ENCODE data around the gene ANKS6. TPM values are rescaled to one million over a fixed set of nuclear protein-coding genes. Genes with fewer than 3 reads are reported as not detected.

The ANKS6 gene
- 5.7 TPM for total RNA-seq

- ATAC-seq (peak; percentile 97), DNase-seq (ENCODE audit: low spot score) (peak; percentile 80)
Observed at GRCh38 chr9:98796364-98797101, at the start of gene ANKS6. Gene ANKS6, minus strand, starts transcription at chr9:98796555. Its CDS starts 64 bp downstream, at chr9:98796491.

- ATAC-seq (no peak), DNase-seq (ENCODE audit: low spot score) (no peak)
Observed at GRCh38 chr9:98846081-98846480, 49.7 kb upstream of the ANKS6 start.

- no peak for DNase-seq (ENCODE audit: low spot score)
- ATAC-seq, result no peak
Observed at GRCh38 chr9:98842510-98842909, 46.2 kb upstream of the ANKS6 start.

- ATAC-seq, result no peak
- DNase-seq (ENCODE audit: low spot score), result no peak
Observed at GRCh38 chr9:98839724-98840123, 43.4 kb upstream of the ANKS6 start.

- ATAC-seq (no peak), DNase-seq (ENCODE audit: low spot score) (no peak)
Observed at GRCh38 chr9:98838868-98839565, 42.7 kb upstream of the ANKS6 start.

- no peak for DNase-seq (ENCODE audit: low spot score)
- no peak for ATAC-seq
Observed at GRCh38 chr9:98838155-98838867, 42.0 kb upstream of the ANKS6 start.

- DNase-seq (ENCODE audit: low spot score), result no peak
- ATAC-seq, result no peak
Observed at GRCh38 chr9:98837516-98837915, 41.2 kb upstream of the ANKS6 start.

GRCh38 chr9:98836206-98836605, 39.9 kb upstream of the ANKS6 start:
- DNase-seq (ENCODE audit: low spot score) (no peak), ATAC-seq (no peak)

- no peak for ATAC-seq
- no peak for DNase-seq (ENCODE audit: low spot score)
Observed at GRCh38 chr9:98834386-98834785, 38.0 kb upstream of the ANKS6 start.

- no peak for DNase-seq (ENCODE audit: low spot score)
- no peak for ATAC-seq
Observed at GRCh38 chr9:98833090-98833956, 37.0 kb upstream of the ANKS6 start.

- ATAC-seq, result no peak
- no peak for DNase-seq (ENCODE audit: low spot score)
Observed at GRCh38 chr9:98832768-98833089, 36.4 kb upstream of the ANKS6 start.

GRCh38 chr9:98831696-98832095, 35.3 kb upstream of the ANKS6 start:
- DNase-seq (ENCODE audit: low spot score), result no peak
- ATAC-seq, result no peak

- no peak for DNase-seq (ENCODE audit: low spot score)
Observed at GRCh38 chr9:98830554-98830953, 34.2 kb upstream of the ANKS6 start.

GRCh38 chr9:98829766-98830165, 33.4 kb upstream of the ANKS6 start:
- DNase-seq (ENCODE audit: low spot score) (no peak), ATAC-seq (no peak)

More at GRCh38 chr9:98830554-98830953, 34.2 kb upstream of the ANKS6 start:
- no peak for ATAC-seq

GRCh38 chr9:98826716-98827115, 30.4 kb upstream of the ANKS6 start:
- DNase-seq (ENCODE audit: low spot score) (no peak), ATAC-seq (no peak)

GRCh38 chr9:98825414-98825813, 29.1 kb upstream of the ANKS6 start:
- DNase-seq (ENCODE audit: low spot score) (no peak), ATAC-seq (no peak)

- ATAC-seq (no peak), DNase-seq (ENCODE audit: low spot score) (no peak)
Observed at GRCh38 chr9:98823666-98824334, 27.4 kb upstream of the ANKS6 start.

- DNase-seq (ENCODE audit: low spot score) (no peak), ATAC-seq (no peak)
Observed at GRCh38 chr9:98822661-98823060, 26.3 kb upstream of the ANKS6 start.

- no peak for DNase-seq (ENCODE audit: low spot score)
- no peak for ATAC-seq
Observed at GRCh38 chr9:98821831-98822230, 25.5 kb upstream of the ANKS6 start.

- ATAC-seq, result no peak
- no peak for DNase-seq (ENCODE audit: low spot score)
Observed at GRCh38 chr9:98819231-98819630, 22.9 kb upstream of the ANKS6 start.

Measured in left lobe of liver (tissue), 2 donors.